BE2C (cell line): ENCODE data around the gene LRMDA.

Experiments
- DNase-seq: peaks from one replicate; pipeline ENCODE4 v3.0.0-alpha.2; 2020
- H3K27me3 ChIP-seq: fragments of 250-450 bp; sonication (Bioruptor Pico); 2 replicates; pipeline ENCODE4 v1.5.1; 2020; ENCODE audit warnings: mild to moderate bottlenecking
- H3K36me3 ChIP-seq: fragments of 250-450 bp; sonication (Bioruptor Pico); 2 replicates; pipeline ENCODE4 v1.5.1; 2020; ENCODE audit warnings: mild to moderate bottlenecking
- H3K4me1 ChIP-seq: fragments of 250-450 bp; sonication (Bioruptor Pico); 2 replicates; pipeline ENCODE4 v1.5.1; 2020
- H3K4me3 ChIP-seq: 2 replicates; pipeline ENCODE4 v1.5.1; 2011; ENCODE audit warnings: low read depth, low read length
- H3K9me3 ChIP-seq: fragments of 250-450 bp; sonication (Bioruptor Pico); 2 replicates; pipeline ENCODE4 v1.5.1; 2020
- CTCF ChIP-seq: IDR thresholded peaks from 2 replicates; pipeline ENCODE4 v1.5.1; 2012; ENCODE audit warnings: mild to moderate bottlenecking, low read depth, low read length

The LRMDA gene

GRCh38 chr10:76044751-76045150, 613.3 kb downstream of the LRMDA start:
- no peak for TF ChIP-seq CTCF
- Histone ChIP-seq H3K4me3 (no peak overlapping the region), H3K9me3 (no peaks in the 10 kb centered on the region), H3K27me3 (no peaks in the 10 kb centered on the region), H3K36me3 (no peaks in the 10 kb centered on the region), H3K4me1 (no peaks in the 10 kb centered on the region)
- DNase-seq = no peak

GRCh38 chr10:76045174-76045573, 613.8 kb downstream of the LRMDA start:
- Histone ChIP-seq H3K27me3 (no peaks in the 10 kb centered on the region), H3K36me3 (no peaks in the 10 kb centered on the region), H3K4me1 (no peaks in the 10 kb centered on the region), H3K4me3 (no peak overlapping the region), H3K9me3 (no peaks in the 10 kb centered on the region)
- no peak for TF ChIP-seq CTCF
- DNase-seq = no peak

- no peak for TF ChIP-seq CTCF
- no peak for DNase-seq
Measured at GRCh38 chr10:76047521-76047920, 616.1 kb downstream of the LRMDA start.

GRCh38 chr10:76049581-76050290, 618.3 kb downstream of the LRMDA start:
- H3K36me3 ChIP-seq = no peaks in the 10 kb centered on the region
- H3K4me1 ChIP-seq = no peaks in the 10 kb centered on the region
- no peaks in the 10 kb centered on the region for H3K9me3 ChIP-seq
- DNase-seq = no peak
- H3K27me3 ChIP-seq = no peaks in the 10 kb centered on the region
- no peak for TF ChIP-seq CTCF
- no peak overlapping the region for H3K4me3 ChIP-seq

More at GRCh38 chr10:76047521-76047920, 616.1 kb downstream of the LRMDA start:
- H3K4me1 ChIP-seq = no peaks in the 10 kb centered on the region
- H3K4me3 ChIP-seq = no peak overlapping the region
- H3K36me3 ChIP-seq = no peaks in the 10 kb centered on the region
- no peaks in the 10 kb centered on the region for H3K9me3 ChIP-seq
- no peaks in the 10 kb centered on the region for H3K27me3 ChIP-seq

GRCh38 chr10:76050291-76050625, 618.8 kb downstream of the LRMDA start:
- Histone ChIP-seq H3K9me3 (no peaks in the 10 kb centered on the region), H3K4me3 (no peak overlapping the region), H3K36me3 (no peaks in the 10 kb centered on the region), H3K27me3 (no peaks in the 10 kb centered on the region), H3K4me1 (no peaks in the 10 kb centered on the region)
- no peak for TF ChIP-seq CTCF
- no peak for DNase-seq

- DNase-seq = no peak
- no peak overlapping the region for H3K4me3 ChIP-seq
Measured at GRCh38 chr10:76051007-76051936, 619.8 kb downstream of the LRMDA start.

More at GRCh38 chr10:76051007-76051936, 619.8 kb downstream of the LRMDA start:
- Histone ChIP-seq H3K36me3 (no peaks in the 10 kb centered on the region), H3K27me3 (no peaks in the 10 kb centered on the region), H3K4me1 (no peaks in the 10 kb centered on the region), H3K9me3 (no peaks in the 10 kb centered on the region)
- no peak for TF ChIP-seq CTCF
